GM12878 (cell line): ENCODE results near the gene PIGX. TPM values are rescaled to one million over a fixed set of nuclear protein-coding genes. Genes with fewer than 3 reads are reported as not detected.

ENCODE experiments used
- CUX1 ChIP-seq: IDR thresholded peaks from 2 replicates; pipeline ENCODE4 v1.6.1; 2012; ENCODE audit warnings: improper control_type of control experiment, low read depth, low read length; ENCODE audit not compliant: insufficient replicate concordance
- EZH2 ChIP-seq: IDR thresholded peaks from 2 replicates; pipeline ENCODE4 v1.6.1; 2012; ENCODE audit warnings: low read depth, mild to moderate bottlenecking, control low read depth, inconsistent platforms, low read length, borderline replicate concordance; ENCODE audit not compliant: control insufficient read depth
- FOXK2 ChIP-seq: fragments of 450-650 bp; IDR thresholded peaks from 2 replicates; pipeline ENCODE4 v1.6.1; 2017; ENCODE audit warnings: mild to moderate bottlenecking, moderate library complexity
- KDM1A ChIP-seq: fragments of 200-600 bp; sonication (generic); IDR thresholded peaks from 2 replicates; pipeline ENCODE4 v1.6.1; 2016; ENCODE audit warnings: borderline replicate concordance
- MEF2A ChIP-seq: IDR thresholded peaks from 2 replicates; pipeline ENCODE4 v1.6.1; 2011; ENCODE audit warnings: low read depth, mild to moderate bottlenecking, low read length, moderate library complexity; ENCODE audit not compliant: insufficient read depth
- STAT3 ChIP-seq: IDR thresholded peaks from 2 replicates; pipeline ENCODE4 v1.6.1; 2011; ENCODE audit warnings: low read depth, low read length, improper control_type of control experiment
- ZBTB4 ChIP-seq: fragments of 450-650 bp; formaldehyde crosslinking; IDR thresholded peaks from 2 replicates; pipeline ENCODE4 v1.4.0; 2022; ENCODE audit warnings: mild to moderate bottlenecking, moderate library complexity
- ZNF24 ChIP-seq: fragments of 450-650 bp; IDR thresholded peaks from 2 replicates; pipeline ENCODE4 v1.6.1; 2017; ENCODE audit warnings: antibody characterized with exemption, mild to moderate bottlenecking
- polyA plus RNA-seq, 11 experiments: library from polyadenylated mRNA; depleted of rRNA in 4 of 11; unstranded in 6 of 11; stranded (reverse) in 5 of 11; fragments of >200 nt; fragmentation: Nextera tagmentation in 4 of 11; fragmentation: Illumina TruSeq in 1 of 11; extraction: Ambion mirVana in 4 of 11; extraction: Trizol in 1 of 11; gene quantifications; 1 replicate in 1 of 11; 2 replicates in 10 of 11; pipeline versions ENCODE4 v1.2.1 to v1.2.3, GENCODE V29; 2011 to 2016; ENCODE audit warnings: inconsistent platforms in 2 of 11, missing spikeins in 2 of 11, low read depth in 1 of 11
- total RNA-seq, 4 experiments: library from RNA; depleted of rRNA in 3 of 4; stranded (reverse); fragments of >200 nt in 3 of 4; fragmentation: Illumina TruSeq in 1 of 4; extraction: Trizol in 1 of 4; gene quantifications; 2 replicates each; pipeline versions ENCODE4 v1.2.1 to v1.2.3, GENCODE V29; 2013 to 2021
- TF ChIP-seq, protein P1 (sequence below): IDR thresholded peaks from 2 replicates; pipeline ENCODE4 v1.6.1; 2012; ENCODE audit warnings: low read depth, low read length, improper control_type of control experiment

The PIGX gene
- total and polyA plus RNA-seq, 10 of the 15 experiments (the other 5 are each of a cell fraction or from before 2014, with no cell fraction given), result 3.8 to 40.0 (median 22.3) TPM

- TF ChIP-seq MEF2A, result no peak
- no peak for TF ChIP-seq ZBTB4 (CRISPR knock-in tag)
- no peak for TF ChIP-seq STAT3
- no peak for TF ChIP-seq CUX1
- no peak for TF ChIP-seq ZNF24
- no peak for TF ChIP-seq FOXK2
- TF ChIP-seq, protein P1, sequence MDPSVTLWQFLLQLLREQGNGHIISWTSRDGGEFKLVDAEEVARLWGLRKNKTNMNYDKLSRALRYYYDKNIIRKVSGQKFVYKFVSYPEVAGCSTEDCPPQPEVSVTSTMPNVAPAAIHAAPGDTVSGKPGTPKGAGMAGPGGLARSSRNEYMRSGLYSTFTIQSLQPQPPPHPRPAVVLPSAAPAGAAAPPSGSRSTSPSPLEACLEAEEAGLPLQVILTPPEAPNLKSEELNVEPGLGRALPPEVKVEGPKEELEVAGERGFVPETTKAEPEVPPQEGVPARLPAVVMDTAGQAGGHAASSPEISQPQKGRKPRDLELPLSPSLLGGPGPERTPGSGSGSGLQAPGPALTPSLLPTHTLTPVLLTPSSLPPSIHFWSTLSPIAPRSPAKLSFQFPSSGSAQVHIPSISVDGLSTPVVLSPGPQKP, result no peak
- TF ChIP-seq EZH2, result no peak
- no peak for TF ChIP-seq KDM1A
- TF ChIP-seq, all 136 proteins: peak for 0
Observed at GRCh38 chr3:196695849-196696226, 16.3 kb upstream of the PIGX start (continued).
